Gastrocnemius medialis (tissue), 4 donors: ENCODE measurements around the gene DHRSX.

Experiments
- POLR2A ChIP-seq, 2 donors: fragments of 450-650 bp; IDR thresholded peaks; one replicate each; pipeline ENCODE4 v1.6.1; 2017; ENCODE audit warnings: antibody characterized with exemption in 2 of 2, mild to moderate bottlenecking in 2 of 2, moderate library complexity in 2 of 2
- TF ChIP-seq, protein P1 (sequence below), 5 experiments: fragments of 450-650 bp in 3 of 5; fragments of 200-600 bp in 2 of 5; sonication (generic) in 2 of 5; IDR thresholded peaks in 4 of 5; conservative IDR thresholded peaks in 1 of 5; 1 replicate in 4 of 5; 2 replicates in 1 of 5; pipeline ENCODE4 v1.5.1; 2016 to 2019; ENCODE audit warnings: antibody characterized with exemption in 5 of 5, mild to moderate bottlenecking in 3 of 5, moderate library complexity in 3 of 5

DNA sequence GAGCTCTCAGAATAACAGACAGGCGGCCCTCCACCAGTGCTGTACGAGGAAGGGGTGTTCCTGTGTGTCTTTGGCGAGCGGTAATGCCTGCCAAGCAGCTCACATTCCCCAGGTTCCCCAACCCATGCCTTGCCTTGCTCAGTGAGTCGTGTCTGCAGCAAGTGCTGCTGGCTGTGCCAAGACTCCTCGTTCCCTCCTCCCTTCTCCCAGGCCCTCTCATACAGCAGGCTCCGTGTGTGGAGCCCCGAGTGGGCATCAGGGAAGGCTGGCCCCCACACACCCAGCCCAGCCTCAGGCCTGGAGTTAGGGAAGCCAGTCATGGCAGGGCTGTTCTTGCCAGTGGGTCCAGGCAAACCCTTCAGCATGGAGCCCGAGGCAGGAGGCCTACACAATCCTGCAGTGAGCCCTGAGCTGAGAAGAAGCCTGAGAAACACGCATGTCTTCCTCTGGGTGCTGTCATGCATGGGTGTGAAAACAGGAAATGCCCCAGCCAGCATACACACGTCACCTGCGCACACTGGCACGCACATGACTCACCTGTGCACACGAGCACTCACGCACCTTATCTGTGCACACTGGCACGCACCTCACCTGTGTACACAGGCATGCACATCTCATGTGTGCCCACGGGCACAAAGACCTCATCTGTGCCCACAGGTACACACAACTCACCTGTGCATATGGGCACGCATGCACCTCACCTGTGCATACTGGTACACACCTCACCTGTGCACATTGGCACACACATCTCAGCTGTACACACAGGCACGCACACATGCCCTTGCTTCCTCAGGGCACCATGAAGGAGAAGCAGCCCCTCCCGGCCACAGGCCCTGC, 238.7 kb downstream of the DHRSX start:
- TF ChIP-seq, protein P1, sequence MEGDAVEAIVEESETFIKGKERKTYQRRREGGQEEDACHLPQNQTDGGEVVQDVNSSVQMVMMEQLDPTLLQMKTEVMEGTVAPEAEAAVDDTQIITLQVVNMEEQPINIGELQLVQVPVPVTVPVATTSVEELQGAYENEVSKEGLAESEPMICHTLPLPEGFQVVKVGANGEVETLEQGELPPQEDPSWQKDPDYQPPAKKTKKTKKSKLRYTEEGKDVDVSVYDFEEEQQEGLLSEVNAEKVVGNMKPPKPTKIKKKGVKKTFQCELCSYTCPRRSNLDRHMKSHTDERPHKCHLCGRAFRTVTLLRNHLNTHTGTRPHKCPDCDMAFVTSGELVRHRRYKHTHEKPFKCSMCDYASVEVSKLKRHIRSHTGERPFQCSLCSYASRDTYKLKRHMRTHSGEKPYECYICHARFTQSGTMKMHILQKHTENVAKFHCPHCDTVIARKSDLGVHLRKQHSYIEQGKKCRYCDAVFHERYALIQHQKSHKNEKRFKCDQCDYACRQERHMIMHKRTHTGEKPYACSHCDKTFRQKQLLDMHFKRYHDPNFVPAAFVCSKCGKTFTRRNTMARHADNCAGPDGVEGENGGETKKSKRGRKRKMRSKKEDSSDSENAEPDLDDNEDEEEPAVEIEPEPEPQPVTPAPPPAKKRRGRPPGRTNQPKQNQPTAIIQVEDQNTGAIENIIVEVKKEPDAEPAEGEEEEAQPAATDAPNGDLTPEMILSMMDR (IDR thresholded peaks at IDR 0.05 in 4 of 5, conservative IDR thresholded peaks at IDR 0.05 in 1 of 5), result no peak
- no peak for TF ChIP-seq POLR2A (IDR thresholded peaks at IDR 0.05)
